Osteocyte (in vitro differentiated cells): ENCODE measurements around the gene ADAM10. TPM values are rescaled to one million over a fixed set of nuclear protein-coding genes. Genes with fewer than 3 reads are reported as not detected.
A peak's percentile ranks its signal among the peaks of the same experiment; 100 is the strongest.

Experiments used
- DNase-seq: peaks from one replicate; pipeline ENCODE4 v3.0.0; 2021; ENCODE audit warnings: mixed read lengths; ENCODE audit not compliant: unreplicated experiment; ENCODE audit errors: extremely low spot score
- H3K27ac Mint-ChIP-seq: one replicate; pipeline ENCODE4 v1.8.0; 2021; ENCODE audit warnings: mild to moderate bottlenecking, mixed read lengths; ENCODE audit not compliant: unreplicated experiment
- H3K27me3 Mint-ChIP-seq: one replicate; pipeline ENCODE4 v1.8.0; 2021; ENCODE audit warnings: mixed read lengths; ENCODE audit not compliant: unreplicated experiment
- H3K36me3 Mint-ChIP-seq: one replicate; pipeline ENCODE4 v1.8.0; 2021; ENCODE audit warnings: mixed read lengths; ENCODE audit not compliant: unreplicated experiment
- H3K4me1 Mint-ChIP-seq: one replicate; pipeline ENCODE4 v1.8.0; 2021; ENCODE audit warnings: mixed read lengths; ENCODE audit not compliant: unreplicated experiment
- H3K4me3 Mint-ChIP-seq: one replicate; pipeline ENCODE4 v1.8.0; 2021; ENCODE audit warnings: mild to moderate bottlenecking, moderate library complexity, mixed read lengths; ENCODE audit not compliant: unreplicated experiment
- H3K9me3 Mint-ChIP-seq: one replicate; pipeline ENCODE4 v1.8.0; 2021; ENCODE audit warnings: mixed read lengths; ENCODE audit not compliant: unreplicated experiment
- CTCF ChIP-seq: fragments of 200-600 bp; sonication (generic); IDR thresholded peaks from 2 replicates; pipeline ENCODE4 v1.5.0; 2021; ENCODE audit warnings: antibody characterized with exemption, mild to moderate bottlenecking, moderate library complexity
- total RNA-seq: library from RNA; stranded (reverse); gene quantifications from 2 replicates; pipeline ENCODE4 v1.2.1, GENCODE V29; 2021

The ADAM10 gene
- total RNA-seq, 1 donor from 2014 or later, result 169 TPM

DNA sequence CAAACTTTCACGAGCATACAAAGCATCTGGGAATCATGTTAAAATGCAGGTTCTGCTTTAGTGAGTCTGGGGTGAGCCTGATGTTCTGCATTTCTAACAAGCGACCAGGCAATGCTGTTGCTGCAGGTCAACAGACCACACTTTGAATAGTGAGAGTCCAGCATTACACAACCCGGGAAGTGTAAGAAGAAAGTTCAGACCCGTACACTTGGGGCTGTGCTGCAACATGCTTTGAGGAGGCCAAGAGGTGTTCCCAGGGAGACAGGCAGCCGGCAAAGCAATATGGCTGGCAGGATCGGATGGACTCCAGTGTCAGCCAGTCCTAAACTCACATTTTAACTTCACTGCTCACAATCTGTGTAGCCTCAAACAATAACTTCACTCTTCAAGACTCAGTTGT, 183.5 kb downstream of the ADAM10 start:
- H3K27ac Mint-ChIP-seq, result no peak overlapping the region

GRCh38 chr15:58565619-58566018, 183.9 kb downstream of the ADAM10 start:
- H3K4me1 Mint-ChIP-seq, result peaks cover 10% of the 10 kb centered on the region
- DNase-seq, result no peak
- no peak for TF ChIP-seq CTCF
- H3K27ac Mint-ChIP-seq, result no peak overlapping the region
- H3K27me3 Mint-ChIP-seq, result peaks cover 2% of the 10 kb centered on the region
- no peaks in the 10 kb centered on the region for H3K9me3 Mint-ChIP-seq
- H3K36me3 Mint-ChIP-seq, result no peaks in the 10 kb centered on the region
- H3K4me3 Mint-ChIP-seq, result no peak overlapping the region

More for the DNA sequence above, 183.5 kb downstream of the ADAM10 start:
- H3K4me3 Mint-ChIP-seq, result no peak overlapping the region
- DNase-seq, result peak; percentile 27
- H3K9me3 Mint-ChIP-seq, result no peaks in the 10 kb centered on the region
- H3K4me1 Mint-ChIP-seq, result peaks cover 8% of the 10 kb centered on the region
- H3K27me3 Mint-ChIP-seq, result peaks cover 2% of the 10 kb centered on the region
- TF ChIP-seq CTCF, result no peak
- no peaks in the 10 kb centered on the region for H3K36me3 Mint-ChIP-seq

GRCh38 chr15:58564981-58565380, 184.5 kb downstream of the ADAM10 start:
- Mint-ChIP-seq H3K36me3 (no peaks in the 10 kb centered on the region), H3K27ac (no peak overlapping the region), H3K4me3 (no peak overlapping the region), H3K27me3 (peaks cover 2% of the 10 kb centered on the region), H3K9me3 (no peaks in the 10 kb centered on the region), H3K4me1 (peaks cover 12% of the 10 kb centered on the region)
- no peak for TF ChIP-seq CTCF
- peak; percentile 63 for DNase-seq

DNA sequence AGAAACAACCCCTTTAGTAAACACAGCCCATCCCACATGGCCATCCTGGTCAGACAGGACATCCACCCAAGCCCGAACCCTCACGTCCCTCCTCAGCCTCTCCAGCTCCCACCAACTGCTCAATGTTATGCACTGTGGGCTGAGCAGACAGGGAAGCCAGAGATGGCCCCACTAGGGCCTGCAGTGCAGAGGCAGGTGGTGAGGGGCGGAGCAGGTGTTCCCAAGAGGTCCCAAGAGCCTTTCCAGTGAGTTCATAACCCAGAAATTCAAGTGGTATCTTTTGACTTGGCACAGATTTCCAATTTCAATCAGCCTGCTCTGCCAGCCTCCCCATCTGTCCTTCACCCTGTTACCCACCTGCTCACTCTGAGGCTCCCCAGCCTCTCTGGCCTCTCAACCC, 187.4 kb downstream of the ADAM10 start:
- no peak for TF ChIP-seq CTCF
- Mint-ChIP-seq H3K9me3 (no peaks in the 10 kb centered on the region), H3K36me3 (no peaks in the 10 kb centered on the region), H3K27me3 (peaks cover 2% of the 10 kb centered on the region), H3K4me1 (peaks cover 5% of the 10 kb centered on the region), H3K4me3 (no peak overlapping the region), H3K27ac (no peak overlapping the region)
- no peak for DNase-seq

- Mint-ChIP-seq H3K27me3 (peaks cover 2% of the 10 kb centered on the region), H3K9me3 (no peaks in the 10 kb centered on the region), H3K36me3 (no peaks in the 10 kb centered on the region), H3K4me3 (no peak overlapping the region), H3K27ac (no peak overlapping the region), H3K4me1 (peaks cover 5% of the 10 kb centered on the region)
- no peak for DNase-seq
- TF ChIP-seq CTCF, result no peak
These were observed 188.2 kb downstream of the ADAM10 start for GRCh38 chr15:58561321-58561720.
